CD4-positive, CD25-positive, alpha-beta regulatory T cell (primary cell): ENCODE results near the gene THEMIS. TPM values are rescaled to one million over a fixed set of nuclear protein-coding genes. Genes with fewer than 3 reads are reported as not detected.
"Not testable (repeated sequence)": the region's sequence is repeated elsewhere in the genome, so short reads cannot be mapped to it uniquely, and the experiment has no call there.

Experiments
- ATAC-seq, 2 donors: fragments of 150-1000 bp; cut with Tn5 transposase; one replicate each; pipeline ENCODE4 v1.10.0; 2021; ENCODE audit warnings: low read depth in 2 of 2, moderate number of reproducible peaks in 2 of 2, moderate library complexity in 1 of 2
- DNase-seq, 3 donors: peaks; one replicate each; pipeline versions ENCODE4 v3.0.0 to v3.0.0-alpha.2; 2012 to 2022; ENCODE audit warnings: mixed read lengths in 1 of 3
- H3K27ac ChIP-seq: one replicate; pipeline ENCODE4 v1.7.0; 2013; ENCODE audit warnings: mild to moderate bottlenecking, low read length; ENCODE audit not compliant: insufficient read depth, poor library complexity, severe bottlenecking
- H3K27me3 ChIP-seq: one replicate; pipeline ENCODE4 v1.7.0; 2013; ENCODE audit warnings: low read length; ENCODE audit not compliant: control insufficient read depth, insufficient read depth
- H3K36me3 ChIP-seq: one replicate; pipeline ENCODE4 v1.7.0; 2013; ENCODE audit warnings: mild to moderate bottlenecking, low read length, moderate library complexity; ENCODE audit not compliant: control insufficient read depth, insufficient read depth
- H3K4me1 ChIP-seq: 2 replicates; pipeline ENCODE4 v1.7.0; 2013; ENCODE audit warnings: mild to moderate bottlenecking, low read length; ENCODE audit not compliant: insufficient read depth, control insufficient read depth, poor library complexity, severe bottlenecking
- H3K4me3 ChIP-seq: one replicate; pipeline ENCODE4 v1.7.0; 2013; ENCODE audit warnings: low read depth, mild to moderate bottlenecking, low read length, moderate library complexity
- H3K9me3 ChIP-seq, 2 experiments: 1 replicate in 1 of 2; 2 replicates in 1 of 2; pipeline ENCODE4 v1.7.0; 2013; ENCODE audit warnings: low read length in 2 of 2, mild to moderate bottlenecking in 1 of 2, moderate library complexity in 1 of 2; ENCODE audit not compliant: control insufficient read depth in 2 of 2
- H3K27ac Mint-ChIP-seq, 3 donors: one replicate each; pipeline ENCODE4 v1.8.0; 2020 to 2022; ENCODE audit warnings: mild to moderate bottlenecking in 3 of 3, mixed read lengths in 3 of 3, moderate library complexity in 2 of 3
- H3K27me3 Mint-ChIP-seq: one replicate; pipeline ENCODE4 v1.8.0; 2022; ENCODE audit warnings: mild to moderate bottlenecking, mixed read lengths
- H3K36me3 Mint-ChIP-seq: one replicate; pipeline ENCODE4 v1.8.0; 2020; ENCODE audit warnings: mixed read lengths
- H3K4me1 Mint-ChIP-seq, 4 donors: one replicate each; pipeline ENCODE4 v1.8.0; 2020 to 2022; ENCODE audit warnings: mixed read lengths in 4 of 4, mild to moderate bottlenecking in 1 of 4
- H3K4me3 Mint-ChIP-seq, 4 donors: one replicate each; pipeline ENCODE4 v1.8.0; 2020 to 2022; ENCODE audit warnings: mild to moderate bottlenecking in 4 of 4, mixed read lengths in 4 of 4, moderate library complexity in 3 of 4
- H3K9me3 Mint-ChIP-seq, 7 donors: one replicate each; pipeline ENCODE4 v1.8.0; 2020 to 2022; ENCODE audit warnings: mixed read lengths in 7 of 7, mild to moderate bottlenecking in 3 of 7, moderate library complexity in 2 of 7
- polyA plus RNA-seq, 4 donors: library from polyadenylated mRNA; unstranded; fragments of 300-500 nt; fragmentation: Illumina TruSeq; gene quantifications; one replicate each; pipeline ENCODE4 v1.2.3, GENCODE V29; 2021
- total RNA-seq: library from RNA; stranded (reverse); gene quantifications from one replicate; pipeline ENCODE4 v1.2.3, GENCODE V29; 2022

The THEMIS gene
- total and polyA plus RNA-seq, 5 donors from 2014 or later = 6.5 to 22.8 (median 13.5) TPM

- Histone ChIP-seq H3K27ac (no peak overlapping the region), H3K36me3 (no peaks in the 10 kb centered on the region), H3K27me3 (no peaks in the 10 kb centered on the region), H3K4me3 (peak overlapping the region; percentile 30), H3K9me3 (no peaks in the 10 kb centered on the region), H3K4me1 (no peaks in the 10 kb centered on the region)
- Mint-ChIP-seq H3K27ac (peak overlapping the region; percentile 2 to 57 (median 9)), H3K4me3 (peak overlapping the region in 3 of 4 donors; percentile 4 to 45 (median 13)), H3K4me1 (peaks cover 0 to 29% (median 11%) of the 10 kb centered on the region in 4 donors), H3K36me3 (peaks cover 8% of the 10 kb centered on the region), H3K9me3 (peaks cover 0 to 4% (median 0%) of the 10 kb centered on the region in 7 donors), H3K27me3 (no peaks in the 10 kb centered on the region)
- DNase-seq (no peak), ATAC-seq (no peak)
Observed at GRCh38 chr6:127893541-127893940, 7.3 kb downstream of the THEMIS start.

GRCh38 chr6:127891731-127892326, 9.0 kb downstream of the THEMIS start:
- H3K4me3 Mint-ChIP-seq = peak overlapping the region in 1 of 4 donors; percentile 4
- H3K27me3 Mint-ChIP-seq = no peaks in the 10 kb centered on the region
- peaks cover 0 to 6% (median 0%) of the 10 kb centered on the region in 7 donors for H3K9me3 Mint-ChIP-seq
- ATAC-seq = no peak
- Histone ChIP-seq H3K9me3 (no peaks in the 10 kb centered on the region), H3K27me3 (no peaks in the 10 kb centered on the region), H3K36me3 (no peaks in the 10 kb centered on the region), H3K27ac (no peak overlapping the region), H3K4me3 (no peak overlapping the region), H3K4me1 (no peaks in the 10 kb centered on the region)
- H3K27ac Mint-ChIP-seq = no peak overlapping the region
- no peak for DNase-seq
- peaks cover 8% of the 10 kb centered on the region for H3K36me3 Mint-ChIP-seq
- peaks cover 0 to 19% (median 10%) of the 10 kb centered on the region in 4 donors for H3K4me1 Mint-ChIP-seq

- H3K4me3 ChIP-seq = no peak overlapping the region
- no peak overlapping the region for H3K27ac ChIP-seq
- no peak for ATAC-seq
- no peaks in the 10 kb centered on the region for H3K4me1 ChIP-seq
- H3K9me3 Mint-ChIP-seq = peaks cover 0 to 5% (median 0%) of the 10 kb centered on the region in 7 donors
- no peaks in the 10 kb centered on the region for H3K27me3 ChIP-seq
- no peak overlapping the region for H3K4me3 Mint-ChIP-seq
- H3K36me3 ChIP-seq = no peaks in the 10 kb centered on the region
- no peaks in the 10 kb centered on the region for H3K9me3 ChIP-seq
- peaks cover 4% of the 10 kb centered on the region for H3K27me3 Mint-ChIP-seq
- no peak for DNase-seq
- no peak overlapping the region for H3K27ac Mint-ChIP-seq
- H3K4me1 Mint-ChIP-seq = peaks cover 0 to 11% (median 2%) of the 10 kb centered on the region in 4 donors
- peaks cover 2% of the 10 kb centered on the region for H3K36me3 Mint-ChIP-seq
Observed at GRCh38 chr6:127886603-127887002, 14.3 kb downstream of the THEMIS start.

GRCh38 chr6:127884134-127884533, 16.7 kb downstream of the THEMIS start:
- H3K36me3 Mint-ChIP-seq = no peaks in the 10 kb centered on the region
- Histone ChIP-seq H3K27me3 (no peaks in the 10 kb centered on the region), H3K4me1 (no peaks in the 10 kb centered on the region), H3K4me3 (no peak overlapping the region), H3K27ac (no peak overlapping the region), H3K36me3 (no peaks in the 10 kb centered on the region), H3K9me3 (no peaks in the 10 kb centered on the region)
- H3K9me3 Mint-ChIP-seq = peaks cover 0 to 5% (median 0%) of the 10 kb centered on the region in 7 donors
- no peak for ATAC-seq
- peaks cover 0 to 23% (median under 1%) of the 10 kb centered on the region in 4 donors for H3K4me1 Mint-ChIP-seq
- no peak overlapping the region for H3K4me3 Mint-ChIP-seq
- H3K27me3 Mint-ChIP-seq = peaks cover 4% of the 10 kb centered on the region
- DNase-seq = no peak
- no peak overlapping the region for H3K27ac Mint-ChIP-seq

GRCh38 chr6:127881949-127882348, 18.9 kb downstream of the THEMIS start:
- H3K4me1 Mint-ChIP-seq = peaks cover 0 to 35% (median 3%) of the 10 kb centered on the region in 4 donors
- not testable (repeated sequence) for H3K36me3 ChIP-seq, DNase-seq, H3K4me3 ChIP-seq, H3K27me3 Mint-ChIP-seq, H3K9me3 Mint-ChIP-seq, H3K27ac Mint-ChIP-seq, H3K9me3 ChIP-seq, H3K27ac ChIP-seq, ATAC-seq, H3K36me3 Mint-ChIP-seq, H3K4me1 ChIP-seq, H3K27me3 ChIP-seq, H3K4me3 Mint-ChIP-seq

- Histone ChIP-seq H3K27me3 (no peaks in the 10 kb centered on the region), H3K4me1 (no peaks in the 10 kb centered on the region), H3K9me3 (no peaks in the 10 kb centered on the region), H3K4me3 (no peak overlapping the region), H3K27ac (no peak overlapping the region), H3K36me3 (no peaks in the 10 kb centered on the region)
- H3K9me3 Mint-ChIP-seq = peaks cover 0 to 1% (median 0%) of the 10 kb centered on the region in 7 donors
- no peaks in the 10 kb centered on the region for H3K36me3 Mint-ChIP-seq
- peak in 1 of 3 donors; percentile 35 for DNase-seq
- peaks cover 0 to 35% (median 3%) of the 10 kb centered on the region in 4 donors for H3K4me1 Mint-ChIP-seq
- no peak overlapping the region for H3K27ac Mint-ChIP-seq
- no peak for ATAC-seq
- no peak overlapping the region for H3K4me3 Mint-ChIP-seq
- no peaks in the 10 kb centered on the region for H3K27me3 Mint-ChIP-seq
Observed at GRCh38 chr6:127880429-127880828, 20.4 kb downstream of the THEMIS start.

- peaks cover 0 to 1% (median 0%) of the 10 kb centered on the region in 7 donors for H3K9me3 Mint-ChIP-seq
- H3K27ac ChIP-seq = no peak overlapping the region
- H3K36me3 Mint-ChIP-seq = no peaks in the 10 kb centered on the region
- no peaks in the 10 kb centered on the region for H3K9me3 ChIP-seq
- no peaks in the 10 kb centered on the region for H3K4me1 ChIP-seq
- peaks cover 0 to 35% (median 3%) of the 10 kb centered on the region in 4 donors for H3K4me1 Mint-ChIP-seq
- no peak overlapping the region for H3K4me3 Mint-ChIP-seq
- H3K27me3 ChIP-seq = no peaks in the 10 kb centered on the region
- H3K36me3 ChIP-seq = no peaks in the 10 kb centered on the region
- no peaks in the 10 kb centered on the region for H3K27me3 Mint-ChIP-seq
- DNase-seq (no peak), ATAC-seq (no peak)
- H3K4me3 ChIP-seq = no peak overlapping the region
- peak overlapping the region; percentile 17 to 34 (median 24) for H3K27ac Mint-ChIP-seq
Observed at GRCh38 chr6:127879685-127880084, 21.2 kb downstream of the THEMIS start.

- no peaks in the 10 kb centered on the region for H3K36me3 Mint-ChIP-seq
- H3K36me3 ChIP-seq = no peaks in the 10 kb centered on the region
- H3K4me3 Mint-ChIP-seq = no peak overlapping the region
- ATAC-seq (no peak), DNase-seq (no peak)
- no peak overlapping the region for H3K27ac Mint-ChIP-seq
- no peak overlapping the region for H3K4me3 ChIP-seq
- no peaks in the 10 kb centered on the region for H3K4me1 ChIP-seq
- H3K4me1 Mint-ChIP-seq = peaks cover 0 to 28% (median 3%) of the 10 kb centered on the region in 4 donors
- no peaks in the 10 kb centered on the region for H3K27me3 ChIP-seq
- H3K27me3 Mint-ChIP-seq = no peaks in the 10 kb centered on the region
- H3K9me3 ChIP-seq = peaks cover 0 to 5% of the 10 kb centered on the region in 2 experiments
- H3K9me3 Mint-ChIP-seq = peaks cover 0 to 6% (median 1%) of the 10 kb centered on the region in 7 donors
- no peak overlapping the region for H3K27ac ChIP-seq
Observed at GRCh38 chr6:127878115-127878514, 22.7 kb downstream of the THEMIS start.
